Measurements from ENCODE around the gene RFT1.

RFT1 gene

DNA sequence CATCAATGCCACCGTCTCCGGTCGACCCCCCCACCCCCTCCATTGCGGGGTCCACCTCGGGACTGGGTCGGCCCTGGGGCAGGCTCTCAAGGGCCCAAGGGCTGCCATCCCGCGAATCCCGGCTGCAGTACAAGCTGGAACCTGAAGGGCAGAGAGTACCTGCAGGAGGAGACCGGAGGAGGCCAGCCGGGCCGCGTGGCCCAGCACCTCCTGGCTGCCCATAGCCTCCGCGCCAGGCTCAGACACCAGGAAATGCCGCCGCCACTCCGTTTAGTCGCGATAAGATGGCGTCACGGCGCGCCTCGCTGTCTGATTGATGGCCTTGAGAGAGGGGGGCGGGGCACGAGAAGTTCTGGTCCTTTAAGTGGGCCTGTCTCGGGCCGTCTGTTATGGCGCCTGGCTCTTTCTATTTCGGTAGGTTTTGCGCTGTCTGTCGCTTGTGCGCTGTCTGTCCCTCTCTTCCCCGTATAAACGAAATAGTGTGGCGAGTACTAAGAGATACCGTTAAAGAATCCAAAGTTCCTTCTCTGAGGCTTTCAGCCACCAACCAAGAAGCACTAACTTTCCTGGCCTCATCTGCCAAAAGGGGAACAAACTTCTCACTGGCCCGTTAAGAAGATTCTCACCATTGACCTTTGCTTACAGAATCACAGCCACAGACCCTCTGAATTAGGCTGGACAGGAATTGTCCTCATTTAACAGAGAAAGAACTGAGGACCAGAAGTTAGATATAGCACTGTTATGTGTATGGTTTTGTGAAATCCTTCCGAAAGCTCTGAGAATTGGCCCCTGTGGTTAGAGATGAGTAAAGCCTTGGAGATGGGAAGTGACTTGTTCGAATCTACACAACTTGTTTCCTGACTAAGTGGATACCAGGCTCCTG lies at the start of gene RFT1:
TSS of gene RFT1 (minus strand) at position 257 of the 883 bp plus-strand sequence. CDS start at position 222, 35 bp downstream.
- Histone ChIP-seq H3K9ac (ENCODE audit: low read depth in 1 of 2, low read length in 2 of 2) (peak within 1 kb of the TSS; percentile 85 to 87), H3K36me3 (ENCODE audit: control insufficient read depth in 2 of 2, insufficient read depth in 2 of 2, low read length in 2 of 2) (peaks cover 0 to 4% of the 10 kb centered on the region in 2 donors), H3K27me3 (ENCODE audit: control insufficient read depth in 2 of 2, insufficient read depth in 2 of 2, low read length in 2 of 2) (no peaks in the 10 kb centered on the region), H3K9me3 (ENCODE audit: control insufficient read depth in 2 of 2, low read length in 2 of 2) (no peaks in the 10 kb centered on the region), H3K27ac (ENCODE audit: low read depth in 2 of 2, low read length in 2 of 2) (peak within 1 kb of the TSS; percentile 81 to 89), H3K4me1 (ENCODE audit: control insufficient read depth in 2 of 2, insufficient read depth in 2 of 2, low read length in 2 of 2) (peaks cover 24 to 40% of the 10 kb centered on the region in 2 donors), H3K4me3 (ENCODE audit: low read length in 2 of 2) (peak within 1 kb of the TSS; percentile 86)

DNA sequence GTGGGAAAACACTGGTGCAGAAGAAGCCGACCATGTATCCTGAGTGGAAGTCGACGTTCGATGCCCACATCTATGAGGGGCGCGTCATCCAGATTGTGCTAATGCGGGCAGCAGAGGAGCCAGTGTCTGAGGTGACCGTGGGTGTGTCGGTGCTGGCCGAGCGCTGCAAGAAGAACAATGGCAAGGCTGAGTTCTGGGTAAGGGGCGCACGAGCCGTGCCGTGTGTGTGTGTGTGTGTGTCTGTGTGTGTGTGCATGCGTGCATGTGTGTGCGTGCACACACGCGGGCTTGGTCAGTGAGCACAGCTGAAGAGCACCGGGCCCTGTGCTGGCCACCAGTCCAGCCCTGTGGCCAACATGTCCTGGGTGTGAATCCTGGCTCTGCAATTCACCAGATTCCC lies 49.3 kb upstream of the RFT1 start:
- H3K4me1 ChIP-seq (ENCODE audit: control insufficient read depth in 2 of 2, insufficient read depth in 2 of 2, low read length in 2 of 2), result peaks cover 0 to 6% of the 10 kb centered on the region in 2 donors
- no peak overlapping the region for H3K4me3 ChIP-seq (ENCODE audit: low read length in 2 of 2)
- no peak overlapping the region for H3K9ac ChIP-seq (ENCODE audit: low read depth in 1 of 2, low read length in 2 of 2)
- H3K27me3 ChIP-seq (ENCODE audit: control insufficient read depth in 2 of 2, insufficient read depth in 2 of 2, low read length in 2 of 2), result no peaks in the 10 kb centered on the region
- no peaks in the 10 kb centered on the region for H3K9me3 ChIP-seq (ENCODE audit: control insufficient read depth in 2 of 2, low read length in 2 of 2)
- H3K27ac ChIP-seq (ENCODE audit: low read depth in 2 of 2, low read length in 2 of 2), result no peak overlapping the region
- peaks cover 64 to 71% of the 10 kb centered on the region in 2 donors for H3K36me3 ChIP-seq (ENCODE audit: control insufficient read depth in 2 of 2, insufficient read depth in 2 of 2, low read length in 2 of 2)

GRCh38 chr3:53178246-53178645 lies 48.0 kb upstream of the RFT1 start:
- H3K36me3 ChIP-seq (ENCODE audit: control insufficient read depth in 2 of 2, insufficient read depth in 2 of 2, low read length in 2 of 2), result peaks cover 67 to 76% of the 10 kb centered on the region in 2 donors
- H3K9ac ChIP-seq (ENCODE audit: low read depth in 1 of 2, low read length in 2 of 2), result no peak overlapping the region
- no peak overlapping the region for H3K27ac ChIP-seq (ENCODE audit: low read depth in 2 of 2, low read length in 2 of 2)
- no peak overlapping the region for H3K4me3 ChIP-seq (ENCODE audit: low read length in 2 of 2)
- H3K9me3 ChIP-seq (ENCODE audit: control insufficient read depth in 2 of 2, low read length in 2 of 2), result no peaks in the 10 kb centered on the region
- no peaks in the 10 kb centered on the region for H3K27me3 ChIP-seq (ENCODE audit: control insufficient read depth in 2 of 2, insufficient read depth in 2 of 2, low read length in 2 of 2)
- H3K4me1 ChIP-seq (ENCODE audit: control insufficient read depth in 2 of 2, insufficient read depth in 2 of 2, low read length in 2 of 2), result peaks cover 0 to 12% of the 10 kb centered on the region in 2 donors

DNA sequence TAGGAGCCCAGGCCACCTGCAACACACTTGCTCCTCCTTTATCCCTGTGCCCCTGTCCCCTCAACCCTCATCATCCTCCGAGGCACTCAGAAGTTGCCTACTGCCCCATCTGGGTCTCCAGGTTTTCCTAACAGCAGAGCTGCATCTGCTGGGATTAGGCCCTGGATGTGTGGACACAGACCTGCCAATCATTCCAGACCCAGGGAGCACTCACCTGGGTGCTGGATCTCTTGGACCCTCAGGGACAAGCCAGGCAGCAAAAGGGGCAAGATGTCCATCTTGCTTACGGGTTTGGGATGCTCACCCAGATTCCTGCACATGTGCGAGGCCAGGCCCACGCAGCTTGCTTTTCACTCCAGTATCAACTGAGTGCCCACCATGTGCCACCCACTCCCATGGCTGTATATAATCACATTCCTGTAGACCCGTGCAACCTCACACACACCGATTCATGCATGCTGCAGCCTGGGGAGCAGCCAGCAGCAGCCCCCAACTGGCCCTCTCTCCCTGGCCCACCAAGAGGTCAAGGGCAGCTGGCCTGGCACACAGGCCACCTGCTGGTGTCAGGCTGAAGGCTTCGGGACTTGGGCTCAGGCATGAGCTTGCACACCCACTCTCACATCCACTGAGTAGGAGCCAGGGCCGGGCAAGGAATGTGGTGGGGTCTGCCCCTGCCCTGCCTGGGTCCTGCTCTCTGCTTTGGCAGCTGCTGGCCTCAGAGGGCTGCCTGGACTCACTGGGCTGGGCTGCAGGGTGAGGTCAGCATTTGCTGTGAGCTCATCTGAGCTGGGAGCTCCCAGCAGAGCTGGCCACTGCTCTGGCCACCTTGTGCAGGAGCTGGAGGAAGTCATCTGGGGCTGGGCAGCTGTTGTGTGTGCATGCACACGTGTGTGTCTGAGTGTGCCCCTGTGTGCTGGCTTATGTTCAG lies 45.6 kb upstream of the RFT1 start:
- no peaks in the 10 kb centered on the region for H3K27me3 ChIP-seq (ENCODE audit: control insufficient read depth in 2 of 2, insufficient read depth in 2 of 2, low read length in 2 of 2)
- no peak overlapping the region for H3K9ac ChIP-seq (ENCODE audit: low read depth in 1 of 2, low read length in 2 of 2)
- peak overlapping the region in 1 of 2 donors; percentile 52 for H3K27ac ChIP-seq (ENCODE audit: low read depth in 2 of 2, low read length in 2 of 2)
- peaks cover 56 to 58% of the 10 kb centered on the region in 2 donors for H3K36me3 ChIP-seq (ENCODE audit: control insufficient read depth in 2 of 2, insufficient read depth in 2 of 2, low read length in 2 of 2)
- H3K4me3 ChIP-seq (ENCODE audit: low read length in 2 of 2), result no peak overlapping the region
- H3K4me1 ChIP-seq (ENCODE audit: control insufficient read depth in 2 of 2, insufficient read depth in 2 of 2, low read length in 2 of 2), result peaks cover 10 to 24% of the 10 kb centered on the region in 2 donors
- no peaks in the 10 kb centered on the region for H3K9me3 ChIP-seq (ENCODE audit: control insufficient read depth in 2 of 2, low read length in 2 of 2)

DNA sequence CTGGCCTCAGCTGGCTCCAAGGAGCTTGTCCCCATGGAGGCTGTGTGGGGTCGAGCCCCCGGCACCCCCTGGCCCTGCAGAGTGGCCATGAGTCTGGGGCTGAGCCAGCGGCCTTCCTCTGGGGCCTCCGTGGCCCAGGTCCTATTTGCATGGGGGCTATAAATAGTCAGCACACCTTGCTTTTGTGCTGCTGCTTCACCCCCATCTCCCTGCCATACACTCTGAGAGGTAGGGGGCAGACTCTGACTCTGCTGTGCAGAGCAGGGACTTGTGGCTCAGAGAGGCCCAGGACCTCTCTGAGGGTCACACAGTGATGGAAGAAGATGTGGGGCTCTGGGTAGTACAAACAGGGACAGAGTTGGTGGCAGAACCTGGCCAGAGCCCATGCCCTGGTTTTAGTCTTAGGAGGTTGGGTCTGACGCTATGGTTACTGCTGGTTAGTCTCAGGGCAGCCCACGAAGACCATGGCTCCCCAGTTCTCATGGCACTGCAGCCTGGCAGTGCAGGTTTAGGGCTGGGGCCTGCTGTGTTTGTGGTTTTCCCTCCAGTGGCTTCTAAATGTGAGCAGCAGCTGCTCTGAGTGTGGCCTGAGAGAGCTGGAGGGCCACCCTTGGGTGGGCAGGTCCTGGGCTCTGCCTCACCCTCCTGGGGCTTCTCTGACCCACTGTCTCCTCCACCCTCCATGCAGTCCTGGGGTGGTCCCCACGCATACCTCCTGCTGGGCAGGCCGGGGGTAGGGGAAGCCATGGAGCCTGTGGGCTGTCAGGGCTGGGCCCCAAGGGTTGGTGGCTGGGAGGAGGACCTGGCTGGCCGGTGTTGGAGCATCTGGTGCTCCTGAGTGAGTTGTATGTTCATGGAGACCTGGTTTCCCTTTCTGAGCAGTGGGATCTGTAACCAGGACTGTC lies 44.4 kb upstream of the RFT1 start:
- Histone ChIP-seq H3K36me3 (ENCODE audit: control insufficient read depth in 2 of 2, insufficient read depth in 2 of 2, low read length in 2 of 2) (peaks cover 45 to 46% of the 10 kb centered on the region in 2 donors), H3K4me1 (ENCODE audit: control insufficient read depth in 2 of 2, insufficient read depth in 2 of 2, low read length in 2 of 2) (peaks cover 20 to 35% of the 10 kb centered on the region in 2 donors), H3K27me3 (ENCODE audit: control insufficient read depth in 2 of 2, insufficient read depth in 2 of 2, low read length in 2 of 2) (no peaks in the 10 kb centered on the region), H3K27ac (ENCODE audit: low read depth in 2 of 2, low read length in 2 of 2) (peak overlapping the region in 1 of 2 donors; percentile 52), H3K4me3 (ENCODE audit: low read length in 2 of 2) (no peak overlapping the region), H3K9me3 (ENCODE audit: control insufficient read depth in 2 of 2, low read length in 2 of 2) (no peaks in the 10 kb centered on the region), H3K9ac (ENCODE audit: low read depth in 1 of 2, low read length in 2 of 2) (no peak overlapping the region)

DNA sequence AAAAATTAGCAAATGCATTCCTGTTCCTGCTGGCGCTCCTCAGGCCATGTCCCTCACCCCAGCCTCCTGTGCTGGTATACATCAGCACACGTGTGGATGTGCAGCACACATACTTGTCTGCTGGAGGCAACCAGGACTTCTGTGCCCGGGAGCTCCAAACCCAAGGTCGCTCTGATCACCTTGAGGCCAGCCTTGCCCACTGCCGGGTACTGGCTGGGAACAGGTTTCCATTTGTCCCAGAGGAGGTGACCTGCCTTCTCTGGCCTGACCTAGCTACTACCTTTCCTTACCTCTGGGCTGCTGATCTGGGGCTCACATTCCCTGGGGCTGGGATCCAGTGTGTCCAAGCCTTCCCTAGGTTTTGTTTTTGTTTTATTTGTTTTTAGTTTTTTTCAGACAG lies 42.9 kb upstream of the RFT1 start:
- no peak overlapping the region for H3K27ac ChIP-seq (ENCODE audit: low read depth in 2 of 2, low read length in 2 of 2)
- no peak overlapping the region for H3K9ac ChIP-seq (ENCODE audit: low read depth in 1 of 2, low read length in 2 of 2)
- H3K27me3 ChIP-seq (ENCODE audit: control insufficient read depth in 2 of 2, insufficient read depth in 2 of 2, low read length in 2 of 2), result no peaks in the 10 kb centered on the region
- H3K36me3 ChIP-seq (ENCODE audit: control insufficient read depth in 2 of 2, insufficient read depth in 2 of 2, low read length in 2 of 2), result peaks cover 32 to 34% of the 10 kb centered on the region in 2 donors
- no peaks in the 10 kb centered on the region for H3K9me3 ChIP-seq (ENCODE audit: control insufficient read depth in 2 of 2, low read length in 2 of 2)
- H3K4me3 ChIP-seq (ENCODE audit: low read length in 2 of 2), result no peak overlapping the region
- H3K4me1 ChIP-seq (ENCODE audit: control insufficient read depth in 2 of 2, insufficient read depth in 2 of 2, low read length in 2 of 2), result peaks cover 27 to 36% of the 10 kb centered on the region in 2 donors

DNA sequence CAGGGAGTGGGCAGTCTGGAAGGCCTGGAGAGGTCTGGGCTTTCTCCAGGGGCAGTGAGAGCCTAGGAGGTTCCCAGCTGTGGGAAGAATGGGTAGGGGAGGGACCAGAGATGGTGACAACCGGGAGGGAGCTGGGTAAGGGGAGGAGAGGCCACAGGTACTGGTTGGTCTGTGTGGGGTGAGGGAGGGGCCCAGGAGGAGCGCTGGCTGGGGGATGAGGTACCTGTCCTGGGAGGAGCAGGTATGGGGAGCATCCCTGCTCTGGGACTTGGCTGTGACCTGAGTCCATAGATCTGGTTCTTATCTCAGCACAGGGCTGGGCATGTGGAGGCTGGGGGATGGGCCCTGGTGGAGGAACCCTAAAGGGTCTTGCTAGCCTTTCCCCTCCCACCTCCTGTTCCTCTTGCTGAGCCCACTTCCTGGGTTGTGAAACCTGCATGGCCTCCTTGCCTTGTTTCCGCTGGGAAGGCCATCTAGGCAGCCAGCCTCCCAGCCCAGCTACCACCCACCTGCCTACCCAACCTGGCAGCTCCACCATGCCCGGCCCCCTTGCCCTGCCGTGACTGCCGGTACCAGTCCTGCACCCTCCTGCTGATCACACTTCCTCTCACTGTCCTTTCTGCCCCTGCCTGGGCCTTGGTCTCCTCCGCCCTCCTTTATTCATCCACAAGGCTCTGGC lies 41.7 kb upstream of the RFT1 start:
- Histone ChIP-seq H3K27ac (ENCODE audit: low read depth in 2 of 2, low read length in 2 of 2) (peak overlapping the region in 1 of 2 donors; percentile 67), H3K4me1 (ENCODE audit: control insufficient read depth in 2 of 2, insufficient read depth in 2 of 2, low read length in 2 of 2) (peaks cover 38 to 47% of the 10 kb centered on the region in 2 donors), H3K9ac (ENCODE audit: low read depth in 1 of 2, low read length in 2 of 2) (peak overlapping the region in 1 of 2 donors; percentile 14)

GRCh38 chr3:53171064-53171418 lies 40.8 kb upstream of the RFT1 start:
- Histone ChIP-seq H3K27ac (ENCODE audit: low read depth in 2 of 2, low read length in 2 of 2) (peak overlapping the region; percentile 17 to 67), H3K27me3 (ENCODE audit: control insufficient read depth in 2 of 2, insufficient read depth in 2 of 2, low read length in 2 of 2) (no peaks in the 10 kb centered on the region), H3K9ac (ENCODE audit: low read depth in 1 of 2, low read length in 2 of 2) (peak overlapping the region in 1 of 2 donors; percentile 14), H3K4me1 (ENCODE audit: control insufficient read depth in 2 of 2, insufficient read depth in 2 of 2, low read length in 2 of 2) (peaks cover 47 to 56% of the 10 kb centered on the region in 2 donors), H3K4me3 (ENCODE audit: low read length in 2 of 2) (no peak overlapping the region), H3K9me3 (ENCODE audit: control insufficient read depth in 2 of 2, low read length in 2 of 2) (no peaks in the 10 kb centered on the region), H3K36me3 (ENCODE audit: control insufficient read depth in 2 of 2, insufficient read depth in 2 of 2, low read length in 2 of 2) (peaks cover 30 to 36% of the 10 kb centered on the region in 2 donors)

More for the DNA sequence above, 41.7 kb upstream of the RFT1 start:
- H3K36me3 ChIP-seq (ENCODE audit: control insufficient read depth in 2 of 2, insufficient read depth in 2 of 2, low read length in 2 of 2), result peaks cover 29 to 31% of the 10 kb centered on the region in 2 donors
- no peak overlapping the region for H3K4me3 ChIP-seq (ENCODE audit: low read length in 2 of 2)
- H3K27me3 ChIP-seq (ENCODE audit: control insufficient read depth in 2 of 2, insufficient read depth in 2 of 2, low read length in 2 of 2), result no peaks in the 10 kb centered on the region
- H3K9me3 ChIP-seq (ENCODE audit: control insufficient read depth in 2 of 2, low read length in 2 of 2), result no peaks in the 10 kb centered on the region
